OCI-LY3 (cell line): ENCODE data around the gene CD207.
A peak's percentile ranks its signal among the peaks of the same experiment; 100 is the strongest.

ENCODE experiments used
- H2AFZ ChIP-seq: fragments of 200-600, 300-600 bp; shearing (Covaris generic); 2 replicates; pipeline ENCODE4 v1.6.0; 2014; ENCODE audit warnings: antibody characterized with exemption, low read depth, low read length
- H3K27ac ChIP-seq: fragments of 200-600, 300-600 bp; sonication (generic); 2 replicates; pipeline ENCODE4 v1.5.1; 2014; ENCODE audit warnings: mild to moderate bottlenecking, low read length, moderate library complexity, mixed read lengths
- H3K27me3 ChIP-seq: fragments of 200-600, 300-600 bp; sonication (generic); 2 replicates; pipeline ENCODE4 v1.6.1; 2014; ENCODE audit warnings: low read depth, low read length, mixed read lengths
- H3K36me3 ChIP-seq: fragments of 200-600, 300-600 bp; sonication (generic); replicated peaks from 2 replicates; pipeline ENCODE3; 2014; ENCODE audit warnings: low read depth, low read length, mixed read lengths
- H3K4me1 ChIP-seq: fragments of 300-600, 200-600 bp; sonication (generic); 2 replicates; pipeline ENCODE4 v1.6.1; 2014; ENCODE audit warnings: low read length, mixed read lengths
- H3K4me2 ChIP-seq: fragments of 200-600, 300-600 bp; sonication (generic); 2 replicates; pipeline ENCODE4 v1.6.1; 2014; ENCODE audit warnings: low read length, mixed read lengths
- H3K4me3 ChIP-seq: fragments of 300-600, 200-600 bp; sonication (generic); 2 replicates; pipeline ENCODE4 v1.5.1; 2014; ENCODE audit warnings: antibody characterized with exemption, mild to moderate bottlenecking, low read length, moderate library complexity
- H3K79me2 ChIP-seq: fragments of 300-600, 200-600 bp; shearing (Covaris generic); 2 replicates; pipeline ENCODE4 v1.6.1; 2014; ENCODE audit warnings: mild to moderate bottlenecking, low read length, mixed read lengths
- H3K9ac ChIP-seq: fragments of 300-600, 200-600 bp; shearing (Covaris generic); 2 replicates; pipeline ENCODE4 v1.6.0; 2014; ENCODE audit warnings: mild to moderate bottlenecking, low read length, moderate library complexity
- H3K9me3 ChIP-seq: fragments of 200-600, 300-600 bp; shearing (Covaris generic); 2 replicates; pipeline ENCODE4 v1.6.1; 2014; ENCODE audit warnings: low read length, mixed read lengths; ENCODE audit not compliant: insufficient read depth
- H4K20me1 ChIP-seq: fragments of 200-600, 300-600 bp; sonication (generic); 2 replicates; pipeline ENCODE4 v1.6.1; 2016; ENCODE audit warnings: low read length, mixed read lengths; ENCODE audit not compliant: insufficient read depth
- EZH2phosphoT487 ChIP-seq: fragments of 200-600 bp; shearing (Covaris generic); IDR thresholded peaks from 2 replicates; pipeline ENCODE4 v1.6.1; 2018; ENCODE audit warnings: antibody characterized with exemption, mixed run types, low read depth
- TF ChIP-seq, protein P1 (sequence below): fragments of 200-600, 300-600 bp; sonication (generic); IDR thresholded peaks from 2 replicates; pipeline ENCODE4 v1.5.1; 2014; ENCODE audit warnings: antibody characterized with exemption, low read length, low read depth

The CD207 gene

DNA sequence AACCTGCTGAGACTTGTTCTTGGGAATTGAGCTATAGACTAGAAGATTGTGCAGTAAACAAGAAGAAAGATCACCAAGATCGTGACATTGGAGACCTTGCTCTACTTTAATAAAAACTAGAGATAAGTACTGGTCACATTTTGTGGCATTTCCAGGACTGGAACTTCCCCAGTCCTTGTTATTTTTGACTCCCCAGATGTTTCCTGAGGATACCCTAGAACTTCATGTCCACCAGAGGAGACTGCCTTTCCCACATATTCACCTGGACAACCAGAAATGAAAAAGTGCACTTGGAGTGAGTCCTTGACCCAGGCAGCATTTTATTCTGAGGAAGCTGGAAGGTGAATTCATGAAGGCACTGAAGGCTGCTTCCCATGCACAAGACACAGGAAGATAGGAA is 5.7 kb downstream of the CD207 start:
- H3K79me2 ChIP-seq: no peaks in the 10 kb centered on the region
- no peaks in the 10 kb centered on the region for H4K20me1 ChIP-seq
- no peak overlapping the region for H3K9ac ChIP-seq
- no peaks in the 10 kb centered on the region for H3K36me3 ChIP-seq
- no peak overlapping the region for H3K4me3 ChIP-seq
- H3K4me1 ChIP-seq: peaks cover 7% of the 10 kb centered on the region
- no peak overlapping the region for H3K27ac ChIP-seq
- TF ChIP-seq EZH2phosphoT487: no peak
- TF ChIP-seq, protein P1, sequence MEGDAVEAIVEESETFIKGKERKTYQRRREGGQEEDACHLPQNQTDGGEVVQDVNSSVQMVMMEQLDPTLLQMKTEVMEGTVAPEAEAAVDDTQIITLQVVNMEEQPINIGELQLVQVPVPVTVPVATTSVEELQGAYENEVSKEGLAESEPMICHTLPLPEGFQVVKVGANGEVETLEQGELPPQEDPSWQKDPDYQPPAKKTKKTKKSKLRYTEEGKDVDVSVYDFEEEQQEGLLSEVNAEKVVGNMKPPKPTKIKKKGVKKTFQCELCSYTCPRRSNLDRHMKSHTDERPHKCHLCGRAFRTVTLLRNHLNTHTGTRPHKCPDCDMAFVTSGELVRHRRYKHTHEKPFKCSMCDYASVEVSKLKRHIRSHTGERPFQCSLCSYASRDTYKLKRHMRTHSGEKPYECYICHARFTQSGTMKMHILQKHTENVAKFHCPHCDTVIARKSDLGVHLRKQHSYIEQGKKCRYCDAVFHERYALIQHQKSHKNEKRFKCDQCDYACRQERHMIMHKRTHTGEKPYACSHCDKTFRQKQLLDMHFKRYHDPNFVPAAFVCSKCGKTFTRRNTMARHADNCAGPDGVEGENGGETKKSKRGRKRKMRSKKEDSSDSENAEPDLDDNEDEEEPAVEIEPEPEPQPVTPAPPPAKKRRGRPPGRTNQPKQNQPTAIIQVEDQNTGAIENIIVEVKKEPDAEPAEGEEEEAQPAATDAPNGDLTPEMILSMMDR: no peak
- H3K27me3 ChIP-seq: peaks cover 6% of the 10 kb centered on the region; the same call in 1 of the 2 replicates
- 0 out of 2 replicates have a peak overlapping the region, but pooled peaks have one; percentile 11 for H2AFZ ChIP-seq
- H3K9me3 ChIP-seq: no peaks in the 10 kb centered on the region
- H3K4me2 ChIP-seq: no peak overlapping the region

DNA sequence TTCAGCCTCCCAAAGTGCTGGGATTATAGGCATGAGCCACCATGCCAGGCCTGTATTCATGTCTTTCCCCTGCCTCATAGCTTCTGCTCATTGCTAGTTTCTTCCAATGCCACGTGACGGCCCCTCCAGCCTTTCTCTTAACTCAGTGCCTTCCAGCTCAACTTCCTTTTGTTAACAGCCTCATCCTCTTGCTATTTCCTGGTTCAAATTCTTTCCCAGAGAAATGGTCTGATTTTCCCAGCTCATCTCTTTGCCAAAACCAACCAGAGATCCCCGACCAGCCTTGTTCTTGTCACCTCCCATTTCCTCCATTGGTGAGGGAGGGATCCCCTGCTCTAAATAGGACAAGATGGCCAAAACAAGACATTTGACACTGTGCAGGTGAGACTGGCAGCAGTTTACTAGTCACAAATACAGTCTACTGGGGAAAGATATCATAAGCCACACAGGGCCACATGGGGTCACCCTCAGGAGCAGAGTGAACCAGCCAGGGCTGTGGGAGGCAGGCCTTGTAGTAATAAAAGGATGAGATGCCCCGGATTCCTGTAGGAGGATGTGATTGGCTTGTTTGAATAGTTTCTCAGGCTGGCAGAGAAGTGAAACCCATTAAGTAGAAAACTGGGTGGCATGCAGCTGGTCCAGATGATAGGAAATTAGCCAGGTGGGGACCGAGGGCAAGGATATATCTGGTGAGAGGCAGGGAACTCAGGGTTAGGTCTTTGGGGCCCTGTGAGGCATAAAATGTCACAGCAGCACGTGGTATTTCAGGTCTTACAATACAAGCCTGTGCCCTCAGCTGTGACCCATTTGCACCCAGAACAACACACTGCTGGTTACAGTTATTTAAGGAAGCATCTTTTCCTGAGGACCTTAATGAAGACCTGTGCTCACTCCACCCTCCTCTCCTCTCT is 6.4 kb downstream of the CD207 start:
- H3K4me1 ChIP-seq: peaks cover 7% of the 10 kb centered on the region
- no peak overlapping the region for H3K4me3 ChIP-seq
- no peaks in the 10 kb centered on the region for H3K79me2 ChIP-seq
- H3K27me3 ChIP-seq: peaks cover 6% of the 10 kb centered on the region; the same call in 1 of the 2 replicates
- no peaks in the 10 kb centered on the region for H3K36me3 ChIP-seq
- no peak overlapping the region for H3K27ac ChIP-seq
- TF ChIP-seq, protein P1: no peak
- no peak for TF ChIP-seq EZH2phosphoT487
- 0 out of 2 replicates have a peak overlapping the region, but pooled peaks have one; percentile 11 for H2AFZ ChIP-seq
- H4K20me1 ChIP-seq: no peaks in the 10 kb centered on the region
- H3K9ac ChIP-seq: no peak overlapping the region
- H3K9me3 ChIP-seq: no peaks in the 10 kb centered on the region
- no peak overlapping the region for H3K4me2 ChIP-seq

DNA sequence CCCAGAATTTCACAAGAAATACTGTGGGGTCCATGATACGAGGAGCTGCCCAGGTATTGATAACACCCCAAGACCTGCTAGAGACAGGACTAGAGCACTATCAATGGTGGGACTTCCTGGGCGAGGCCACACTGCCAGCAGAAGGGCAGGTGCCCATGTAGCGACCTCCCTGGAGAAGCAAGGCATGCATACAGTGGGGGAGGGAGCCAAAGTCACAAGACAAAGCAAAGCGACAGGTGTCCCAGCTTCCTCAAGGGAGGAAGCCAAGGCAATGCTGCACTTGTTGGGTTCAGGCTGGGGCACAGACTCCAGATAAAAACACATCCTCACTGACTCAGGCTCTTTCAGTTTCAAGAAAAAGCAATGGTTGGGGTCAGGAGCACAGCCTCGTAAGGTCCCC is 7.5 kb downstream of the CD207 start:
- Histone ChIP-seq H3K36me3 (no peaks in the 10 kb centered on the region), H3K27ac (no peak overlapping the region), H3K9ac (no peak overlapping the region), H3K79me2 (no peaks in the 10 kb centered on the region), H3K4me2 (no peak overlapping the region), H3K9me3 (no peaks in the 10 kb centered on the region), H2AFZ (no peak overlapping the region), H3K4me1 (peaks cover 7% of the 10 kb centered on the region), H3K4me3 (no peak overlapping the region), H4K20me1 (no peaks in the 10 kb centered on the region), H3K27me3 (peaks cover 6% of the 10 kb centered on the region; the same call in 1 of the 2 replicates)
- no peak for TF ChIP-seq EZH2phosphoT487
- TF ChIP-seq, protein P1: no peak

DNA sequence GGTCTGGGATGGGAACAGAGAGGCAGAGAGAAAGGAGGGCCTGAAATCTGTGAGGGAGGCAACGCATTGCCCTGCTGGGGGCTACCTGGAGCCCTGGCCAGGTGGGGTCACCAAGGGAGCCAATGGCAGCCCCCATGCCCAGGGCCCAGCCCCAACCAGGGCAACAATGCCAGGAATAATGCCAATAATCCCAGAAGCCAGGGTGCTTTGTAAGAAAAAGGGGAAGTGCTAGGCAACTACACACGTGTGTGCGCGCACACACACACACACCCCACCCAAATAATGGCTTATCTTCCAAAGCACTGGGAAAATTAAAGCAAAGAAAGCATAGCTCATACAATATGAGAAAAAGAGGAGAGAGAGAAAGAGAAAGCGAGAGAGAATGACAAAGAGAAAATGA is 8.2 kb downstream of the CD207 start:
- no peak overlapping the region for H3K27ac ChIP-seq
- H4K20me1 ChIP-seq: no peaks in the 10 kb centered on the region
- H3K4me2 ChIP-seq: no peak overlapping the region
- H3K9me3 ChIP-seq: no peaks in the 10 kb centered on the region
- H2AFZ ChIP-seq: no peak overlapping the region
- H3K9ac ChIP-seq: no peak overlapping the region
- no peak for TF ChIP-seq EZH2phosphoT487
- TF ChIP-seq, protein P1: no peak
- no peaks in the 10 kb centered on the region for H3K36me3 ChIP-seq
- H3K79me2 ChIP-seq: no peaks in the 10 kb centered on the region
- peaks cover 6% of the 10 kb centered on the region; the same call in 1 of the 2 replicates for H3K27me3 ChIP-seq
- peaks cover 7% of the 10 kb centered on the region for H3K4me1 ChIP-seq
- H3K4me3 ChIP-seq: no peak overlapping the region
